ENCODE measurements around the gene MXD4. TPM values are rescaled to one million over a fixed set of nuclear protein-coding genes. Genes with fewer than 3 reads are reported as not detected.
"Not testable (repeated sequence)": the region's sequence is repeated elsewhere in the genome, so short reads cannot be mapped to it uniquely, and the experiment has no call there.

Gene MXD4
- total RNA-seq, 1 donor from 2014 or later: 98.4 TPM

DNA sequence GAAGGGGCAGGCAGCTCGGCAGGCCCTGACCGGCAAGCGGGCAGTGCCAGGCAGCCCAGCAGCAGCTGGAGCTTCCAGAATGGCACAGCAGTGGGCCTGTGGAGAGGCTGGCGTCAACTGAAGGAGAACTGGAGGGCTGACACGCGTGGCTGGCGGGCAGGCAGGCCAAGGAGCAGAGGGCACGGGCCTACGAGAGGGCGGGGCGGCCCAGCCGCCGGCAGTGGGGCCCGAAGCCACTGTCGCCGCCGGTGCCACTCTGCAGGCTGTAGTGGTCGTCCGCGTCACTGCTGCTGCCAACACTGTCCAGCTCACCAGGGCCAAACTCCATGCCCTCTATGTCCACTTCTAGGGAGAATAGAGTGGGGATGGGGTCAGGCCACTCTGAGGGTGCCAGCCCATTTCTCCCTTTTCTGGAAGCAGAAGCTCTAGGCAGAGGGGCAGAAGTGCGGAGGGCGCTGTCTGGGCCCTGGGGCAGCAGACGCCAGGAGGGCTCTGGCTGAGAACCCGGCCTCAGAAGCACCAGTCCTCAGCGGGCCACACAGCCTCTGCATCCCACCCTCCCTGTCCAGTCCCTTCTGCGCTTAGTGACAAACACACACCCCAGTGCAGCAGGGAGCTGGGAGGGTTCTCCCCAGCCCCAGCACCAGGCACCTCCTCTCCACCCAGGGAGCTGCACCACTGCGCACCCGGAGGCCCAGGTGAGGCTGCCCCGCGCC is 11.4 kb downstream of the MXD4 start:
- DNase-seq (ENCODE audit: low spot score): no peak

DNA sequence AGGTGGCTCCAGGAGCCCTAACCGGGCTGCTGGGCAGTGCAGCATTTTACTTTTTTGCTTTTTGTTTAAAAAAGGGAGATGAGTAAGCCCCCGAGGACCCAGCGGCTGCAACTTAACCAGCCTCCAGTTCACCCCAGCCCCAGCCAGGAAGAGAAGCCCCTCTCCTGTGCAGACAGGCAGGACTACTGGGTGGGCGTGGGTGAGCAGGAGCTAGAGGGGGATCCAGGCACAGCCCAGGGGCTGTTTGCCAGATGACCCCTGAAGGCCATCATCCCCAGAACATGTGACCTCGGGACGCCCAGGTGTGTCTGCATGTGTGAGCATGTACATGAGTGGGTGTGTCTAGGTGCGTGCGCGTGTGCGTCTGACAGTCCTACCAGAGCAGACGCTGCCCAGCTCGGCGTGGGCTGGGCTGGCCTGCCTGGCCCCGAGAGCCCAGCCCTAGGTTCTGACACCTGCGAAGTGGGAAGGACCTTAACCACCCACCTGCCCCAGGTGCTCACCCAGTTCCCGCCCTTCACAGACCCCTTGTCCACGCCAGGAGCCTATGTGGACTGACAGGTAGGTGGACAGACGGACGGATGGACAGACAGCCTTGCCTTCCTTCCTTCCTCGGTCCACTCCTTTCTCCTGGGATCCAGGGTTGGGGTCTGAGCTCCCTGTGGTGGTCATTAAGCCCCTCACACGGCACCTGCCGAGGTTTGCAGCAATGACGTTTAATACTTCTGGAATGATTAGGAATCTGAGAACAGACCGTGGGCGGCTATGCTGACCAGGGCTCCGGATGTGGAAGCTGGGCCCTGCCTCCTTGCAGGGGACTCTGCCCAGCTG is 12.2 kb downstream of the MXD4 start:
- DNase-seq (ENCODE audit: low spot score): no peak

DNA sequence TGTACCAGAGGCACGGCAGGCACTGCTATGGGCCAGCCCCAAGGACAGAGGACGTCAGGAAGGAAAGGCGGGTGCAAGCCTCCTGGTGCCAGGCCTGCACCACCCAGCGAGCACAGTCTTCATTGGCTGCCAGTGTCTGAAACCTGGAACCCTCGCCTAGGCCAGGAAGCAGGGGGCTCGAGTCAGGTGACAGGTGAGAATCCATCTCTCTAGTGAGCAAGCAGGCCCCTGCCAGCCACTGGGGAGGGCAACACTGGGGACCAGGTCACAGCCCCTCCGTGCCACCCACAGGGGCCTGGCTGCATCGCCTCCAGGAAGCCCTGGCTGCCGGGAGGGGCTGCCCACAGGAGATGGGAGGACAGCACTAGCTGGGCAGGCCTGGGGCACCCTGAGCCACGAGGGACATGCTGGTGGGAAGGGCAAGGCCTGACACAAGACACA is 13.1 kb downstream of the MXD4 start:
- DNase-seq (ENCODE audit: low spot score): no peak

DNA sequence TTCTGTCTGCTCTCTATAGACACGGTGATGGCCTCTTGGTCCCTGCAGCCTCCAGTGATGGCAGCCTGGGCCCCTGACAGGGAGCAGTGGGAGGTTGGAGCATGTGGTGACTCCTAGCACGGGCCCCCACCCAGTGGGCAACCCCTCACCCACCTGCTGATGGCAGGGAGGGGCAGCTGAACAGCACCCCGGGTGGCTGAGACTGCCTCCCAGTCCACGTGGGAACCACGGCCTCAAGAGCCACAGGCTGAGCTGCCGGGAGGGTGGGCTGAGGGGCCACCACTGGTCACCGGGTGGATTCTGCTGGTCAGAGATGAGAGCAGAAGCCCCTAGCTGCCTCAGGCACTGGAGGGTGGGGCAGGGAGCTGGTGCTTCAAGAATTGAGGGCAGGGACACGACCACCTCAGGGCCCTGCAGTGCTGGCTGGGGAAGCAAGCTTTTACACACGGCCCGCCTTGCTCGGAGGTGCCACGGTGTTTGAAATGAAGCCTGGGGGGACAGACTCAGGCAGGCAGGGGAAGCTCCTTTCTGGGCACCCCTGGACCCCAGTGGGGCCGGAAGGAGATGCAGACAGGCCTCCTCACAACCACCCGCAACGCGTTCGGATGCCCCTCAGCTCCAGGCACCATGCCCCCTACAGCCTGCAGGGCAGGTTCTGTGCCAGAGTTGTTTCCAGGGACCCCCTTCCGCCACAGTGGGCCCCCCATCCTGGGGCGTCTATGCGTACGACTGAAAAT is 13.7 kb downstream of the MXD4 start:
- no peak for DNase-seq (ENCODE audit: low spot score)

DNA sequence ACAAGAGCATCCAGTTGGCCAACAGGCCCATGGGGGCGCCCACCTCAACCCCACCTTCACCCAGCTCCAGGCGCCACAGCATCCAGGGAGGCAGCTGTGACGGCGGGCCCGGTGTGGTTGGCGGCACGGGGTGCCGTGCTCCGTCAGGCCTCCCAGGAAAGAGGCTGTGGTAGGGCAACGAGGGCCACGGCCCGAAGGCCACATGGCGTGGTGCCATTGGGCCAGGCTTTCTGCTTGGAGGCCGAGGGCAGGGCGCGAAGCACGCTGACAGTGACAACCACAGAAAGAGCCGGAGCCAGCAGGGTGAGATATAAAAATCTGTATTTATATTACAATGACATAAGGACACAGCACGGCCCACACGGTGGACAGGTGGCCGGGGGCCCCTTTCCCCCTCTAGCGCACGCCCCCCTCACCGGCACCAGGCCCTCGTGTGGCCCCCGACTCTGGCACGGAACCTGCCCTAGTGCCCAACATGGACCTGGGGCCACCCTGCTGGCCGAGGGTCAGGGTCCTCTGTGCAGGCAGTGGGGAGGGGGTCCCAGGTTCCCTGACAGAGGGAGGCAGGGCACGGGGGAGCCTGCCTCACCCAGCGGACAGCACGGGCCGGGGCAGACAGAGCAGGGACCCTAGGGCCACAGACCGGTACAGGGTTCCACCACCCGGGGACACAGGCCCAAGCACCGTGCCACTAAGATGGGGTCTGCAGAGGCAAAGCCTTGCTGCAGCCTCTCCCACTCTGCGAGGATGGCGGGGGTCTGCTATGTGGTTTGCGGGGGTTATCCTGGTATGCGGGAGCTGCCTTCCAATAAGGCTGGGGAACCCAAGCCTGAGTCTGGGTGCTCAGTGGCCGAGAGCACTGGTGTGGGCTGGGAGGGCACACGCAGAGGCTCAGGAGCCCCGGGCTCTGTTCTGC is 14.5 kb downstream of the MXD4 start:
- DNase-seq (ENCODE audit: low spot score): no peak

DNA sequence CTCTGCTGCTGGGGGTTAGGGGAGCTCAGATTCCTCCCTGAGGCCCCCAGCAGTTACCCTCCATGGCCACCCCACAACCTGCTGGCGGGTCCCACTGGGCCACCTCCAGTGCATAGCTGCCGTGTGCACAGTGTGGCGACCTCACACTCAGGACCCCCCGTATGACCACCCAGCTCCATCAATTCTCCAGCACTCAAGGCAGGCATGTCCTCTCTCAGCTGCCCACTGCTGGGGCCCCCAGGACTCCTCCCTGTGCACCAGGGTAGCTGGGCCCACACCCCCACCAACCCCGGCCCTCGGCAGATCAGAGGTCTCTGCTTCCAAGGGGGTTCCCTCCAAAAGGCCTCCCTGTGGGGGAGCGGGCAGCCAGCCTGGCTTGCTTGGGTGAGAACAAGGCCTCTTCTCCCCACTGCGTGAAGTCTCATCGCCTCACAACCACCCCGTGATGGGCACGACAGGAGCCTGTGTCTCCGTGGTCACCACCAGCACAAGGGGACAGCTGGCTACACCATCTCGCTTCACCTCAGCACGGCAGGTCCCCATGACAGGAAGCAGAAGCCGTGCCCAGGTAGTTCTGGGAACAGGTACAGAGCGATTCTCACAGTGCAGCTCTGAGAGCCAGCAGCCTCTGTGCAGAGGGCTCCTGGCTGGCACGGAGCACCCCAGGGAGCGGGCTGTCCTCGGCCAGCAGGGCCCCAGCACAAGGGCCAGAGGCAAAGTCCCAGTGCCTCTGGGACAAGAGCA is 15.4 kb downstream of the MXD4 start:
- no peak for DNase-seq (ENCODE audit: low spot score)

DNA sequence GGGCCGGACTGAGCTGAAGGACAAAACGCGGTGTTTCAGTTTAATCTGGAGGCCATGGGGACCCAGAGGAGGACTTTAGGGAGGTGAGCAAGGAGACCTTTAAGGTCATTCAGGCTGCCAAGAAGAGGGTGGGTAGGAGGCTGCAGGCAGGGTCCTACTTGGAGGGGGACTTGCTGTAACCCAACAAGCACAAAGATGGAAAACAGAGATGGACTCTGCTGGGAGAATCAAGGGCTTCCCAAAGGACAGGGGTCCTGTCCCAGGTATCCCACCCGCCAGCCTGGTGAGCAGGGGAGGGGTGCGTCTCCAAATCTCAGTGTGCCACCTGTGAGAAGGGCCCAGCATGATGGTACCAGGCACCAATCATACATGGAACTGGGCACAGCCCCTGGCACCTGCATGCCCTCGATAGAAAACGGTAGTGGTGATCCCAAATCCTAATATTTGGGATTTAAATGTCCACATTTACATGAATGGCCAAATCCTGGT is 16.1 kb downstream of the MXD4 start:
- DNase-seq (ENCODE audit: low spot score): no peak

DNA sequence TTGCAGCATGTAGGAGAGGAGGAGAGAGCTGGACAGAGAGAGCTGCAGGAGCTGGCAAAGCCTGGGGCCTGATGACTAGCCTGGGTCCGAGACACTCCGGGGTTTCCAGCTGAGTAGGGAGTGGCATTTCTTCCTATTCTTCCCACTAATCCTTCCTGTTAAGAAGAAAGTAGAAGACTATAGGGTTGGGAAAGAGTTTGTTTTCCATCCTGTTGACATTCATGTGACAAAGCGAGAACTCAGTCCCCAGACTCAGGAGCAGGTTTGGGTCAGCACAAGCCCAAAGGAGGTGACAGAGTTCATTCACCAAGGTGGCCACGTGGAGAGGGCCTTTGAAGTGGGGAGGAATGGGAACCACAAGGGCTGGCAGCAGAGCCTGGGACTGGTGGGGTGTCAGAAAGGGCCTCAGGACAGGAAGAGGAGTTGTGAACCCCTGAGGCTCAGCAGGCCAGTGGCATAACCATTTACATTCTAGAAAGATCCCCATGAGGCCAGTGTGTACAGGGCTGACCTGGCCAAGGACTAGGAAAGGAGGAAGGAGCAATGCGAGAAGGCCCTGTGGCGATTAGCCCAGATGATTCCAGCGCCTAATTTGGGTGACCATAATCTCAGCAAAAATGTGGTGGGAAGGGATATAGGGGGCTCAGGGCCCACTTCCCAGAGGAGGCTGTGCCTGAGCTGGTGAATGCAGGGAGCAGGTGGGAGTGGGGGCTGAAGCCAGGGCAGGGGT is 16.7 kb downstream of the MXD4 start:
- DNase-seq (ENCODE audit: low spot score): no peak

DNA sequence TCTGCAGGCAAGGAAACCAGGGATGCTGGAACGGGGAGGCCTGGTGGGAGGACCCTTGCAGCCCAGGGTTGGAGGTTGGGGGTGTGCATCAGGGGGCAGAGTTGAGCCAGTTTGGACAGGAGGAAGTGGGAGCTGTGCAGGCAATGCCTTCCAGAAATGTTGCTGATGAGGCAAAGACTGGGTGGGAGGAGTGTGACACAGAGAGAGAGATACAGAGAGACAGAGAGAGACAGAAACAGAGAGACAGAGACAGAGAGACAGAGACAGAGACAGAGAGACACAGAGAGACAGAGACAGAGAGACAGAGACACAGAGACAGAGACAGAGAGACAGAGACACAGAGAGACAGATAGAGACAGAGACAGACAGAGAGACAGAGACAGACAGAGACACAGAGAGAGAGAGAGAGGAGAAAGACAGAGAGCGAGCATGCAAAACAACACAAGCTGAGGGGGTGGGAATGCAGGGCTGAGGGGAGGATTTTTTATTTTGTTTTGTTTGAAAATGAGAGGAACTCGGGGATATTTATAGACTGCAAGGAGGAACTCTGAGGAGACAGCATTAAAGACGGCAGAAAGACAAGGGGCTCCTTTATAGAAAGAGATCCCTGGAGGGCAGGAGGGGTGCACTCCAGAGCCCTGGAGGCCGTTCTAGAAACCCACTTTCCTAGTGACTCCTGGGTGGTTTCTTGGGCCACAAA is 18.1 kb downstream of the MXD4 start:
- DNase-seq (ENCODE audit: low spot score): peak; percentile 50

DNA sequence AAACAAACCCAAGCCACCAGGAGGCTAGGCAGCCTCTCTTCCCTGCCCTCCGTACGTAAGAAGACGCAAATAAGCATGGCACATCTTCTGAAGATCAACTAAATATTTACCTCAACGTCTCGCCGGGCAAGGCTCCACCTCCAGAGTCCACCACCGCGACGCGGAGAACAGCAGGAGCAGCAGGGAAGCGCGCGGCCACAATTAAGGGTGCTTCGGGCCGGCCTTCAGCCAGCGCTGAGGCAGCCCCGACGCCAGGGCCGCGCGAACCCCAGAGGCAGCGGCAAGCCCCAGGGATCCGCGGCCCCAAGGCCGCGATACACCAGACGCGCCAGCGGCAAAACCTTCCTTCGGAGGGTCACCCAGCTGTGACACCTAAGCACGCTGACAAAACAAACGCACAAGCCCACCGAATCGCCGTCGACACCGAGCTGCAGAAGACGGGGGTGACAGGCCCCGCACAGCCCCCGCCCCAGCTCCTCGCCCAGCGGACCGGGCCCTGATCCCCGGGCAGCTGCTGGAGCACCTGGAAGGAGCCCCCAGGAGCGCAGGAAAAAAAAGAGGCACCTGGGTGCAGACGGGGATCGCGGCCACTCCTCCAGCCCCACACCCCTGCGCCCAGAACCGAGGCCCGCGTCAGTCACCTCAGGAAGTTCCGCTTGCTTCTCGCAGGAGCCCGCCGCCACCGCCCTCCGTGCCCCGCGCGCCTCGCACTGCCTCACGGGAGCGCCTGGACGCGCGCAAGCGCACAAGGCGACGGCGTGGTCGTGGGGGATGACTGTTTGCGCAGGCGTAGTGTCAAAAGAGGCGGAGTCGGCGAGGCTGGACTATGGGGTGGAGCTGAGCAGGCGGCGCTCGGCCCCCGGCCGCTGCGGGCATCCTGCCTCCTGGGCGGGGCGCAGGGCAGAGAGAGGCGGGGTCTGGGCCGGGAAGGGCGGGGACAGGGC is 20.2 kb downstream of the MXD4 start, which contains the start of the genes HAUS3 and POLN:
Gene HAUS3 (minus strand): TSS at position 712 of the 944 bp plus-strand sequence. CDS start 1,175 bp downstream, outside the sequence.
Gene POLN (minus strand): TSS at position 712 of the 944 bp plus-strand sequence. CDS start 12,890 bp downstream, outside the sequence.
- DNase-seq (ENCODE audit: low spot score): peak; percentile 98

DNA sequence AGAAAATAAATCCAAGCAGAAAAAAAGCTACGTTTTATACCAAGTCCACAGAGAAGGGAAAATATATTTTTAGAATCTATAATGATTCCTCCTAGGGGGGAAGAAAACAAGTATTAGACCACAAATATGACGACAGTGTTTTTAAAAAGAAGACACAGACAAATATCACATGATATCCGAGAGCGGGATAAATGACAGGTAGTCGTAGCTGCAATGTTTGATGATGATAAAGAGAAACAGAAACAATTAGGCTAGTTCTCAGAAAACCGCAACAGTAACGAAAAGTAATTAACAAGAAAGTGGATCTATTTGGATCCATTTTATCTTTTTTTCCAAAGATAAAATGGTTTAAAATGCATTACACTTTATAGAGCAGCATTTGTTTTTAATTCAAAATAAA is 20.9 kb downstream of the MXD4 start:
- DNase-seq (ENCODE audit: low spot score): no peak

DNA sequence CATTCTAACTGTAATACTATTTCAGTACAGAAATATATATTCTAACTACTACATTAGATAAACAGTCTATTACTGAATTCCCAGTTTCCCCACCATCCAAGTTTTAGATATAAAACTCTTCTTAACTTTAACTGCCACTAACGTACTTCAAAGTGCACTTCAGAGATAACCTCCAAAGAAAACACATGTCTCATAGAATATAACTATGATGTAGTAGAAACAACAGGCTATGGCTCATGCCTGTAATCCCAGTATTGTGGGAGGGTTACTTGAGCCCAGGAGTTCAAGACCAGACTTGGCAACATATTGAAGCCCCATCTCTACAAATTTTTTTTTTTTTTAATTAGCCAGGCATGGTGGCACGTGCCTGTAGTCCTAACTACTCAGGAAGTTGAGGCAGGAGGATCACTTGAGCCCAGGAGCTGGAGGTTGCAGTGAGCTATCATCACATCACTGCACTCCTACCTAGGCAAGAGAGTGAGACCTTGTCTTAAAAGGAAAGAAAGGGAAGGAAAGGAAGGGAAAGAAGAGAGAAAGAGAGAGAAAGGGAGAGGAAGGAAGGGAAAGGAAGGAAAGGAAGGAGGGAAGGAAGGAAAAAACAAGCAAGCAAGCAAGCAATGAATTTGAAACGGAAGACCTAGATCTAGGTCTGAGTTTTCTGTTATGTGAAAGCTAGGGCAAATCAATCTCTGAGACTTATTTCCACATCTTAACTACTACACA is 24.8 kb downstream of the MXD4 start:
- DNase-seq (ENCODE audit: low spot score): no peak

DNA sequence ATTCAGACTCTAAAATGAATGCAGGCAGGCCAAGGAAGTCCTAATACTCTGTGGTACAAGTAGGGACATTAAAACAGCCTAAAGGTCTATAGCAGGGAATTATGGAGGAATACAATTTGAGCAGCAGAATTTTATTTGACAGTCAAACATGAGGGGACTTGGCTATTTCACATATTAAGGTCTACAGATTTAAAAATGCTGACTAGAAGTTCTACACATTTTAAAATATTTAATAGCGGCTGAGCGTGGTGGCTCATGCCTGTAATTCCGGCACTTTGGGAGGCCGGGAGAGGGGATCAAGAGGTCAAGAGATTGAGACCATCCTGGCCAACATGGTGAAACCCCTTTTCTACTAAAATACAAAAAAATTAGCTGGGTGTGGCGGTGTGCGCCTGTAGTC is 30.8 kb downstream of the MXD4 start:
- no peak for DNase-seq (ENCODE audit: low spot score)

DNA sequence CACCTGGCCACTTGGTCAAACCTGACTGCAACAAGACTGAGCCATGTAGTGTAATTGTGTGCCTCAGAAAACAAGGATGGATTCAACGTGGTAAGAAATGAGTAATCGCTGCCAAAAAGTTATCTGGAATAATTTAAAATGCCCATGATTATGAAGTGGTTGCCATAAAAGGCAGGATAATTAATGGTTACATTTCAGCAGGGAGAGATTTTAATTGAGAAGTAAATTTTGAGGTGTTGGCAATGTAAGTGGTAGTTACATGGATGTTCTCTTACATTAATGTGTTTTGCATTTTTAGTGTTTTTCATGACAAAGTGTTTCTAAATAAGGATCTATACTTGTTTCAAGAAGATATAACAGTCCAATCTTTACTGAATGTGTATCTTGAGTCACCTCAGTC is 35.6 kb downstream of the MXD4 start:
- DNase-seq (ENCODE audit: low spot score): no peak

DNA sequence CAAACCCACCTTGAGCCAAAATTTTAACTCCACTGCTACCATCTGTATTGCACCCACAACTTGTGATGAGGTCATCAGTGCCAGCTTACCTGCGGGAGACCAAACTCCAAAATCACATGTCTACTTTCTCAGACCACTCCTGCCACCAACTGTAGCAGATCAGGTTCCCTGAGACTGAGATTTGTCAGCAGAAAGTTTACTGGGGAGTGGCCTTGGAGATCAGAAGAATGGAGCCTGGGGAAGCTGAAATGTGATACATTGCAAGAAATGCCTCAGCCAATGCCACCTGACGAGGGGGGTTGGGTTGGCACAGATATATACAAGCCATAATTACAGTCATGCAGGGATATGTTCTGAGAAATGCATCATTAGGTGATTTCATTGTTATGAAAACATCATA is 39.1 kb downstream of the MXD4 start:
- DNase-seq (ENCODE audit: low spot score): no peak

DNA sequence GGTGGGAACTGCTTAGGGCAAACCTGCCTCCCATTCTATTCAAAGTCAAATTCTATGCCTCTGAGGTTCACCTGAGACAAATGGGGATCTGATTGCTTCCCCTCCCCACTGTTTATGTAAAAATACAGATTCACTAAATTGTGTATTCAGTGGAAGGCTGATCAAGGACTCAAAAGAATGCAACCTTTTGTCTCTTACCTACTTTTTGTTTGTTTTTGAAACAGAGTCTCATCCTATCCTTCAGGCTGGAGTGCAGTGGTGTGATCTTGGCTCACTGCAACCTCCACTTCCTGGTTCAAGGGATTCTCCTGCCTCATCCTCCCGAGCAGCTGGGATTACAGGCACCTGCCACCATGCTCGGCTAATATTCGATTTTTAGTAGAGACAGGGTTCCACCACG is 40.5 kb downstream of the MXD4 start:
- DNase-seq (ENCODE audit: low spot score): not testable (repeated sequence)

DNA sequence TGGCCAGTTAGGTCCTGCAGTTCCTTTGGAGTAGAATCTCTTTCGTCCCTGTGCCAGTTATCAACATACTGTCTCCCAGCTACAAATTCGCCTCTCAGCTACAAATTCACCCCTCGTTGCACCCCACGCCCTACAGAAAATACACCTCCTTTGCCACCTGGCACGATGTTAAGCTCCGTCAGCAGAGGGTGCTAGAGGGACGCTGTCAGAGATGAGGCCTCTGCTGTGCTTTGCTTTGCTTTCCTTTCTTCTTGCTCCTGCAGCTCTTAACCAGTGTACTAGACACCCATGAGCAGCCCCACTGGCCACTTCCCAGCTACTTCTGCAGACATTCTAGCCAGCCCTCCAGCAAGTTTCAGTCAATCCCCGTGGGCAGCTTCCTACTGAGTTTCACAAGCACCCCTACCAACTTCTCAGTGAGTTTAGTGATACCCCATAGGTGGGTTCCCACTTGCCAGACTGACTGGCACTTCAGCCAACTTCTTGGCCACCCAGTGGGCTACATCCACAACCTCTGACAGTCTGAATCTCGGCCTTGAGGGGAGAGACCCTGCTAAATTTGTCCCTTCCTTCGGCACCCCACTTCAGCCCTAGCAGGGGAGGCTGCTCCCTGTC is 41.8 kb downstream of the MXD4 start:
- peak; percentile 75 for DNase-seq (ENCODE audit: low spot score)
